HG03045 (cell line): ENCODE results near the gene SLC43A3.

Experiments used
- ATAC-seq: cut with Tn5 transposase; IDR thresholded peaks from one replicate; pipeline ENCODE4 v1.9.1; 2021; ENCODE audit warnings: mild to moderate bottlenecking, moderate library complexity; ENCODE audit not compliant: unreplicated experiment

The SLC43A3 gene

GRCh38 chr11:57426929-57427726, at the start of gene SLC43A3:
SLC43A3 (minus strand) TSS chr11:57427121; CDS start chr11:57426172, 949 bp downstream.
- peak; percentile 63 for ATAC-seq

DNA sequence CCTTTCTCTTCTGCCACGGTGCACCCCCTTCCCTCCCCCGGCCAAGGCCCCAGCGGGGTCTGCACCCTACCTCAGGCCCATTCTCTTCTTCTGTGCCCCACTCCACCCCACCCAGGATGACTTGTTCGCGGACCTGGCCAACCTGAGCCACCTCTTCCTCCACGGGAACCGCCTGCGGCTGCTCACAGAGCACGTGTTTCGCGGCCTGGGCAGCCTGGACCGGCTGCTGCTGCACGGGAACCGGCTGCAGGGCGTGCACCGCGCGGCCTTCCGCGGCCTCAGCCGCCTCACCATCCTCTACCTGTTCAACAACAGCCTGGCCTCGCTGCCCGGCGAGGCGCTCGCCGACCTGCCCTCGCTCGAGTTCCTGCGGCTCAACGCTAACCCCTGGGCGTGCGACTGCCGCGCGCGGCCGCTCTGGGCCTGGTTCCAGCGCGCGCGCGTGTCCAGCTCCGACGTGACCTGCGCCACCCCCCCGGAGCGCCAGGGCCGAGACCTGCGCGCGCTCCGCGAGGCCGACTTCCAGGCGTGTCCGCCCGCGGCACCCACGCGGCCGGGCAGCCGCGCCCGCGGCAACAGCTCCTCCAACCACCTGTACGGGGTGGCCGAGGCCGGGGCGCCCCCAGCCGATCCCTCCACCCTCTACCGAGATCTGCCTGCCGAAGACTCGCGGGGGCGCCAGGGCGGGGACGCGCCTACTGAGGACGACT, 49.3 kb upstream of the SLC43A3 start:
- peak; percentile 25 for ATAC-seq

- no peak for ATAC-seq
Observed at GRCh38 chr11:57475671-57476046, 48.7 kb upstream of the SLC43A3 start.

DNA sequence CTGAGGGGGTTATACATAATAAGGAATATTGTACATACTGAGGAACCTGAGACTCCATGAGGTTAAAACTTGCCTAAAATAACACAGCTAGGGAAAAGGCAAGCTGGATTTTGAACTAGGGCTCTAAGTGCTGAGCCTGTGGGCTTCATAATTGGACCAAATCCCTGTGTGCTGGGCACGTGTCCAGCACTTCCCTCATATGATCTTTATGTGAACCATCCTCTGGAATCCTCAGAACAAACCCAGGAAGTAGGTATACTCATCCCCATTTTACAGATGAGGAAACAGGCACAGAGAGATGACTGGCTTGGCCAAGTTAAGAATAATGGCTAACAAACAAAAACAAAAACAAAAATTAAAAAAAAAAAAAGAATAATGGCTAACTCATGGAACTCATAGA, 48.3 kb upstream of the SLC43A3 start:
- no peak for ATAC-seq

GRCh38 chr11:57474803-57475115, 47.8 kb upstream of the SLC43A3 start:
- no peak for ATAC-seq

- ATAC-seq: no peak
Observed at GRCh38 chr11:57474017-57474802, 47.3 kb upstream of the SLC43A3 start.

DNA sequence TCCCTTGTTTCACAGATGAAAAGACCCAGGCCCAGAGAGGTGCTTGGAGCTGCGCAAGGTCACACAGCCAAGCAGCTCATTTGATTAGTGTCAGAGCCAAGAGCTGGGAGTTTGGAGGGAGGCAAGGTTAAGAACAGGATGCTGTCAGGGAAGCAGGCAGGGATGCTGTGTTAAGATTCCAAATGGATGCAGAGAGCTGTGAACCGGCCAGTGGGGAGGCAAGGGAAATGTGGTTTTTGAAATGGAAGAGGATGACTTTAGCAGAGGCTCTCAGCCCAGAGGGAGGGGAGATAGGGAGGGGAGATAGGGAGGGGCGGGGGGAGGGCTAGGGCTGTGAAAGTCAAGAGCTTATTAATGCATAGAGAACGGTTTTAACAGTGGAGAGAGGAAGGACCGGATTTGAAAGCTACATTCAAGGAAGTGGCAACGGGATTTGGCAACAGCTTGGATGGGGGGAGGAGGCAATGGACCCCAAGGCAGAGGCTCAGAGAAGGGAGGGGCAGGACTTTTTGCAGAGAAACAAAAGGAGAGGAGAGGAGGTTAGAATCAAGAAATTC, 46.4 kb upstream of the SLC43A3 start:
- ATAC-seq: no peak

DNA sequence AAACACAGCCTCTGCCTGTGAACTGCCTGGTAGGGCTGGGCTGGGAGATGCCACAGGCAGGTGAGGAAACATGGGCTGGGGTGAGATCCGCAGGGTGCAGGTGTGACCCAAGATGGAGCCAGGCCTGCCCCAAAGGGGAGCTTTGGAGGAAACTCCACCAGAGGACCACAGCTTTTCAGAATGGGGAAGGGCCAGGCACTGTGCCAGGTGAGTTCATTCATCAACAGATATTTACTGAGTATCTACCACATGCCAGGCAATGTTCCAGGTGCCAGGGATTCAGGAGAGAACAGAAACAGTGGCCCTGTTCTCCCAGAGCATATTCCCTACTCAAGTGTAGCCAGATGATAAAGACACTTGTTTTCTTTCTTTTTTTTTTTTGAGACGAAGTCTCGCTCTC, 44.6 kb upstream of the SLC43A3 start:
- no peak for ATAC-seq

GRCh38 chr11:57469268-57469667, 42.3 kb upstream of the SLC43A3 start:
- no peak for ATAC-seq

- ATAC-seq: no peak
Observed at GRCh38 chr11:57468276-57468675, 41.4 kb upstream of the SLC43A3 start.

GRCh38 chr11:57467508-57468157, 40.7 kb upstream of the SLC43A3 start:
- ATAC-seq: no peak

DNA sequence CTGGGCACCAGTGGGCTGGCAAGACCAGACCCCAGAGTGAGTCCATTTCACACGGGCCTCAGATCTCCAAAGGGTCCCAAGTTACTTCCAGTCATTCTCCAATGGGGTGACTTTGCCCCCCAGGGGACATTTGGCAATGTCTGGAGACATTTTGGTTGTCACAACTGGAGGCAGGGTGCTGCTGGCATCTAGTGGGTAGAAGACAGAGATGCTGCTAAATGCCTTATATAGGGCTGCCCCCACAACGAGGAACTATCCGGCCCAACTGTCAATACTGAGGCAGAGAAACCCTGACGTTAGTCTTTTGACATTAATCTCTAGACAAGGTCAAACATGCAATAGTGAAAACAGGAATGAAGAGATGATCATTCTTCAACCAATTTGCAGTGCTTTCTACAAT, 39.8 kb upstream of the SLC43A3 start:
- no peak for ATAC-seq

- ATAC-seq: no peak
Observed at GRCh38 chr11:57464539-57465181, 37.7 kb upstream of the SLC43A3 start.

DNA sequence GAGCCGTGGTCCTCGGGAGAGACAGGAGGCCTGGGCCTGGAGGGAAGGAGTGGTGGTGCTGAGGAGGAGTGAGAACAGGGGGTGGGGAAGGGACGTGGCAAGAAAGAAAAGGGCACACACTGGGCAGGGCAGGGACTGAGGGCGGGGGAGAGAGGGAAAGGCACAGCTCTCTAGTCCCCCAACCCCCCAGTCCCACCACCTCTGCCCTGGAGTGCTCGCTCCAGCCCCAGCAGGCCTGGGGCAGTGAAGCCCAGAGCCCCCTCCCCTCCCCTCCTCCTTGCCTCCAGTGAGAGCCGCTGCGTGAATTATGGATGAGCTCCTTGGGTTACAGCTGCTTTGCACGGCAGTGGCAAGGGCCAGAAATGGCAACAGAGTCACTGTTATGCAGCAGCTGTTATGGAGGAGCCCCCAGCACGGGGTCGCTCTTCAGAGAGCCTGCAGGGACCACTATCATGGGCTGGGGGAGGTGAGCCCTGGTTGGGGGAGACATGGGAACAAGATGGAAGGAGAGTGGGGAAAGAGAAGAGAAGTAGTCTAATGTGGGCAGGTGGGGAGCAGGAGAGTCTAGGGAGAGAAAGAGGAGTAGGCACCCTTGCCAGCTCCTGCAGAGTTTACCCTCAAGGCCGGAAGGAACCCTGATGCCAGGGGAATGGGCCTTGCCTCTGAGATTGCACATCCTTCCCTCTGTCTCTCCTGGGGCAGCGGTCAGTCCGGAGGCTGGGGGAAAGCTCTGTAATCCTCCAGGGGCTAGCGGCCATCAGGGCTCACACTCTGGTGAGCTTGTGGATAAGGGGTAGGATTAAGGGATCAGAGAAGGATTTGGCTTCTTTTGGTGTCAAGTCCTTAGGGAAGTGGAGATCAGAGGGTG, 37.0 kb upstream of the SLC43A3 start:
- ATAC-seq: no peak

DNA sequence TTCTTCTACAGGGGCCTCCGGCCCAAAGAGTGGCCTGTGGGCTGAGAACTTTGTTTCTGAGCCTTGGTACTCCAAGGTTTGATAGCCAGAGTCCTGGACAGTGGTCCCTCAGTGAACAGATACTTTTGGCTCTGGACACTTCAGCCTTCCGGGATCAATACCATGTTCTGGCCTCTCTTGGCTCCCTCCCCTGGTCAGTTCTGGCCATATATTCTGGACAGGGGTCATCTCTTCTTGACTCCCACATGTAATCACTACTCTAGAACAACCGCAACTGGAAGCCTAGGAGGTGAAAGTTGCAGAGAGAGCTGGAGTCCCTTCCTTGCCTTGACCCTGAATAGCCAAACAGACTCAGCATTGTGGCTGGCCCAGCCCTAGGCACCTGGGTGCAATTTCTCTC, 35.7 kb upstream of the SLC43A3 start:
- no peak for ATAC-seq

- ATAC-seq: no peak
Observed at GRCh38 chr11:57461841-57462489, 35.0 kb upstream of the SLC43A3 start.

DNA sequence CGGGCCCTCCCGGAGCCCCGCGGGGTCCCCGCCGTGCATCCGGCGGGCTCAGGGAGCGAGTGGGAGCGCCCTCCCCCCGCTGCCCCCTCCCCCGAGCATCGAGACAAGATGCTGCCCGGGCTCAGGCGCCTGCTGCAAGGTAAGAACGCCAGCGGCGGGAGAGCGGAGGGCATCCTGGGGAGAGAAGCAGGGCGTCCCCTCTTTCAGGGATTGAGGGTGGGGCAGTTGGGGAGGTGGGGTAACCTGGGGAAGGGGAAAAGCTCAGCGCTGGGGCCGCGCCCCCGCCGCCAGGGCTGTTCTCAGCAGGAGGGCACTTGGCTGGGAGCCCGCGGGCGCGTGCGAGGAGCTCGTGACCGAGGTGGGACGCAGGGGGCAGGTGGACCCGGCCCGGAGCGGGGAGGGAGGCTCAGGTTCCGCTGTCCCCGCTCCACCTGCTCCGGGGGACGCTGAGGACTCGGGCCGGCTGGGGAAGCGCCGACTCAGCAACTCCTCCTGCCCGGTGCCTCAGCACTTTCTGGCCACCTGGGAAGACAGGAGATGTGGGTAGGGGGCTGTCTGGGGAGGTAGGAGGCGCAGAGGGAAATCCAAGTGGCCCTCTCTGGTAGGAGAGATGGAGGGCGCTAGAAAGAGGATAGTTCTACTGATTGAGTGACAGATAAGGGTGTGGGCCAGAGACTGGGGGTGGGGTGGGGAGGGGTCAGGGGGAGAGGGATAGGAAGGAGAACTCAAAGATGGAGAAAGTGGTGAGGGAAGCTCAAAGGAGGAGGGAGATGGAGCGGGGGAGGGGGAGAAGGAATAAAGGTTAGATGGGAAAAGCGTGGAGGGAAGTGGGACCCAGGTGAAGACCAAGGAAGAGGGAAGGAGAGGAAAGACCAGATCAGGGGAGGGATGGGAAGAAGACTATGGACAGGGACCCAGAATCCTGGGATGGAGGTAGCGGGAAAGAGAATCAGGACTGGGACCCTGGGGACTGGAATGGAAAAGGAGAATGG, 34.1 kb upstream of the SLC43A3 start:
- no peak for ATAC-seq
